Endothelial cell of umbilical vein (primary cell): Measurements from ENCODE around the gene DCUN1D2. TPM values are rescaled to one million over a fixed set of nuclear protein-coding genes. Genes with fewer than 3 reads are reported as not detected.

Source experiments
- BruUV-seq: library from RNA; stranded (reverse); fragments of 400-500 nt; replicated peaks from 2 replicates; lab custom pipeline; 2021; lab: Mats Ljungman, UMichigan
- CTCF ChIA-PET: fragments of 300-600, 350-600 bp; sonication (Branson Sonifier 250); formaldehyde crosslinking; loops from one replicate; lab custom pipeline; 2021; ENCODE audit warnings: antibody characterized with exemption, inconsistent platforms; lab: Charles Lee
- POLR2A ChIA-PET: fragments of 300-600, 350-600 bp; sonication (Branson Sonifier 250); formaldehyde crosslinking; loops from one replicate; lab custom pipeline; 2021; ENCODE audit warnings: antibody characterized with exemption, inconsistent platforms; lab: Charles Lee
- DNase-seq: peaks from one replicate; pipeline ENCODE4 v3.0.0-alpha.2; 2011; ENCODE audit warnings: low read depth, low spot score
- FAIRE-seq: peaks from 2 replicates; lab custom pipeline; 2011; peaks lifted over from hg19 to GRCh38; lab: Jason Lieb, UNC
- H2AFZ ChIP-seq: 2 replicates; pipeline ENCODE4 v1.6.0; 2012; ENCODE audit warnings: low read depth, low read length, control low read depth, inconsistent platforms
- H3K27ac ChIP-seq: 2 replicates; pipeline ENCODE4 v1.5.1; 2011; ENCODE audit warnings: low read depth, mild to moderate bottlenecking, control low read depth, low read length, moderate library complexity; ENCODE audit not compliant: insufficient read depth
- H3K27me3 ChIP-seq, 2 experiments: 2 replicates each; pipeline versions ENCODE4 v1.6.0 to v1.6.1; 2011; ENCODE audit warnings: low read length in 2 of 2, mixed read lengths in 1 of 2; ENCODE audit not compliant: control insufficient read depth in 2 of 2, insufficient read depth in 2 of 2
- H3K36me3 ChIP-seq, 2 experiments: 2 replicates in 1 of 2; 3 replicates in 1 of 2; pipeline ENCODE4 v1.5.1; 2011; ENCODE audit warnings: low read length in 2 of 2, mild to moderate bottlenecking in 1 of 2, moderate library complexity in 1 of 2; ENCODE audit not compliant: control insufficient read depth in 2 of 2, insufficient read depth in 2 of 2; ENCODE audit errors: extremely low read depth in 1 of 2
- H3K4me1 ChIP-seq: 3 replicates; pipeline ENCODE4 v1.5.1; 2011; ENCODE audit warnings: mild to moderate bottlenecking, low read length; ENCODE audit not compliant: control insufficient read depth, insufficient read depth; ENCODE audit errors: extremely low read depth
- H3K4me2 ChIP-seq: 2 replicates; pipeline ENCODE4 v1.6.1; 2011; ENCODE audit warnings: low read length, control low read depth, mixed read lengths; ENCODE audit not compliant: insufficient read depth
- H3K4me3 ChIP-seq, 3 experiments: fragments of 200-600 bp in 1 of 3; sonication (generic), shearing (Covaris generic) in 1 of 3; replicated peaks in 1 of 3; 2 replicates each; pipeline ENCODE4 v1.5.1; 2011 to 2016; ENCODE audit warnings: control low read depth in 3 of 3, low read length in 3 of 3, mild to moderate bottlenecking in 2 of 3, inconsistent platforms in 1 of 3, low read depth in 1 of 3, moderate library complexity in 1 of 3; ENCODE audit not compliant: insufficient read depth in 1 of 3
- H3K79me2 ChIP-seq: 2 replicates; pipeline ENCODE4 v1.6.0; 2012; ENCODE audit warnings: low read length, inconsistent platforms; ENCODE audit not compliant: control insufficient read depth, insufficient read depth
- H3K9ac ChIP-seq: replicated peaks from 2 replicates; pipeline ENCODE3; 2011; ENCODE audit warnings: low read length, control low read depth; ENCODE audit not compliant: insufficient read depth; ENCODE audit errors: extremely low read depth
- H3K9me1 ChIP-seq: replicated peaks from 3 replicates; pipeline ENCODE4 v1.6.0; 2011; ENCODE audit warnings: mild to moderate bottlenecking, low read length; ENCODE audit not compliant: control insufficient read depth, insufficient read depth; ENCODE audit errors: extremely low read depth
- H3K9me3 ChIP-seq: replicated peaks from 2 replicates; pipeline ENCODE4 v1.5.1; 2012; ENCODE audit warnings: low read length, inconsistent platforms; ENCODE audit not compliant: control insufficient read depth, insufficient read depth
- H4K20me1 ChIP-seq: replicated peaks from 2 replicates; pipeline ENCODE3; 2011; ENCODE audit warnings: mild to moderate bottlenecking, low read length; ENCODE audit not compliant: control insufficient read depth, insufficient read depth; ENCODE audit errors: extremely low read depth
- EZH2 ChIP-seq: IDR thresholded peaks from 2 replicates; pipeline ENCODE4 v1.6.1; 2012; ENCODE audit warnings: borderline replicate concordance, low read depth, mild to moderate bottlenecking, moderate library complexity, low read length, inconsistent platforms; ENCODE audit not compliant: severe bottlenecking
- FOS ChIP-seq: IDR thresholded peaks from 2 replicates; pipeline ENCODE4 v1.6.1; 2011; ENCODE audit warnings: mild to moderate bottlenecking, low read length, moderate library complexity, borderline replicate concordance; ENCODE audit not compliant: insufficient read depth
- GATA2 ChIP-seq: IDR thresholded peaks from 2 replicates; pipeline ENCODE4 v1.7.0; 2011; ENCODE audit warnings: low read depth, mild to moderate bottlenecking, moderate library complexity, mixed read lengths, low read length; ENCODE audit not compliant: insufficient read length, insufficient read depth
- JUN ChIP-seq: IDR thresholded peaks from 2 replicates; pipeline ENCODE4 v1.6.1; 2011; ENCODE audit warnings: borderline replicate concordance, low read depth; ENCODE audit not compliant: insufficient read length, insufficient read depth
- MAX ChIP-seq: IDR thresholded peaks from 2 replicates; pipeline ENCODE4 v1.6.1; 2011; ENCODE audit not compliant: insufficient read depth, insufficient read length
- MYC ChIP-seq: IDR thresholded peaks from one replicate; pipeline ENCODE4 v1.6.1; 2011; ENCODE audit warnings: mild to moderate bottlenecking, low read depth, low read length
- POLR2A ChIP-seq: IDR thresholded peaks from 2 replicates; pipeline ENCODE4 v1.6.1; 2012; ENCODE audit warnings: low read depth, mild to moderate bottlenecking, control low read depth, low read length
- POLR2AphosphoS5 ChIP-seq: IDR thresholded peaks from 2 replicates; pipeline ENCODE4 v1.6.1; 2012; ENCODE audit warnings: low read depth, mild to moderate bottlenecking, control low read depth, low read length, moderate library complexity; ENCODE audit not compliant: insufficient read depth
- dilution Hi-C: fragments of 300-500 bp; cut with MboI; formaldehyde crosslinking; loops from one replicate; pipeline ENCODE4 v1.15.0; 2019; ENCODE audit warnings: low sequenced_read_pairs; ENCODE audit not compliant: extremely low pct_ligation_motif_present
- intact Hi-C: fragments of 100-400 bp; cut with micrococcal nuclease; formaldehyde crosslinking; loops from one replicate; pipeline ENCODE4 v1.10.0; 2022
- polyA plus RNA-seq, 4 experiments: library from polyadenylated mRNA; depleted of rRNA in 3 of 4; stranded (reverse) in 3 of 4; unstranded in 1 of 4; fragments of >200 nt; gene quantifications; 2 replicates each; pipeline versions ENCODE4 v1.2.1 to v1.2.3, GENCODE V29; 2011 to 2012; ENCODE audit warnings: missing spikeins in 1 of 4
- total RNA-seq: library from RNA; stranded (reverse); gene quantifications from 2 replicates; pipeline ENCODE4 v1.2.3, GENCODE V29; 2021

Gene DCUN1D2
- total and polyA plus RNA-seq, 2 donors (not counting 3 experiments of a cell fraction or from before 2014, with no cell fraction given) = 10.5 to 24.9 TPM

- no peaks in the 10 kb centered on the region for H3K9me3 ChIP-seq
- no peaks in the 10 kb centered on the region for H3K79me2 ChIP-seq
- H4K20me1 ChIP-seq = no peaks in the 10 kb centered on the region
- intact Hi-C loops (no loop called here), dilution Hi-C loops (no loop called here)
- H3K4me1 ChIP-seq = no peaks in the 10 kb centered on the region
- no peak overlapping the region for H2AFZ ChIP-seq
- H3K27ac ChIP-seq = no peak overlapping the region
- CTCF ChIA-PET = interaction anchor here (0.8 kb wide), 1 partner anchor 101 kb away, joined by 3 read pairs; no protein-coding TSS in a partner anchor
- FAIRE-seq = no peak
- peaks cover 6 to 22% of the 10 kb centered on the region in 2 experiments for H3K36me3 ChIP-seq
- H3K9me1 ChIP-seq = no peaks in the 10 kb centered on the region
- no TSS peak for BruUV-seq
- POLR2A ChIA-PET = no interaction called here
- H3K27me3 ChIP-seq = no peaks in the 10 kb centered on the region
- no peak overlapping the region for H3K9ac ChIP-seq
- no peak for TF ChIP-seq POLR2A
- TF ChIP-seq MYC = no peak
- no peak for TF ChIP-seq POLR2AphosphoS5
- no peak for TF ChIP-seq MAX
- TF ChIP-seq JUN = no peak
- no peak for TF ChIP-seq EZH2
- TF ChIP-seq GATA2 = no peak
- no peak for TF ChIP-seq FOS
- no peak overlapping the region for H3K4me3 ChIP-seq
- no peak overlapping the region for H3K4me2 ChIP-seq
- DNase-seq = no peak
Observed at GRCh38 chr13:113461022-113461751, 29.3 kb downstream of the DCUN1D2 start.
